ENCODE data around the gene USP4.

USP4 gene

GRCh38 chr3:49378249-49378895, 38.5 kb upstream of the USP4 start (continued):
- TF ChIP-seq ZNF26 (tag by site-specific recombination; IDR thresholded peaks at IDR 0.05) (no peak), HOXC10 (CRISPR knock-in tag; IDR thresholded peaks at IDR 0.05) (no peak), ZNF549 (tag by site-specific recombination; IDR thresholded peaks at IDR 0.05) (no peak)
- TF ChIP-seq, protein P1, sequence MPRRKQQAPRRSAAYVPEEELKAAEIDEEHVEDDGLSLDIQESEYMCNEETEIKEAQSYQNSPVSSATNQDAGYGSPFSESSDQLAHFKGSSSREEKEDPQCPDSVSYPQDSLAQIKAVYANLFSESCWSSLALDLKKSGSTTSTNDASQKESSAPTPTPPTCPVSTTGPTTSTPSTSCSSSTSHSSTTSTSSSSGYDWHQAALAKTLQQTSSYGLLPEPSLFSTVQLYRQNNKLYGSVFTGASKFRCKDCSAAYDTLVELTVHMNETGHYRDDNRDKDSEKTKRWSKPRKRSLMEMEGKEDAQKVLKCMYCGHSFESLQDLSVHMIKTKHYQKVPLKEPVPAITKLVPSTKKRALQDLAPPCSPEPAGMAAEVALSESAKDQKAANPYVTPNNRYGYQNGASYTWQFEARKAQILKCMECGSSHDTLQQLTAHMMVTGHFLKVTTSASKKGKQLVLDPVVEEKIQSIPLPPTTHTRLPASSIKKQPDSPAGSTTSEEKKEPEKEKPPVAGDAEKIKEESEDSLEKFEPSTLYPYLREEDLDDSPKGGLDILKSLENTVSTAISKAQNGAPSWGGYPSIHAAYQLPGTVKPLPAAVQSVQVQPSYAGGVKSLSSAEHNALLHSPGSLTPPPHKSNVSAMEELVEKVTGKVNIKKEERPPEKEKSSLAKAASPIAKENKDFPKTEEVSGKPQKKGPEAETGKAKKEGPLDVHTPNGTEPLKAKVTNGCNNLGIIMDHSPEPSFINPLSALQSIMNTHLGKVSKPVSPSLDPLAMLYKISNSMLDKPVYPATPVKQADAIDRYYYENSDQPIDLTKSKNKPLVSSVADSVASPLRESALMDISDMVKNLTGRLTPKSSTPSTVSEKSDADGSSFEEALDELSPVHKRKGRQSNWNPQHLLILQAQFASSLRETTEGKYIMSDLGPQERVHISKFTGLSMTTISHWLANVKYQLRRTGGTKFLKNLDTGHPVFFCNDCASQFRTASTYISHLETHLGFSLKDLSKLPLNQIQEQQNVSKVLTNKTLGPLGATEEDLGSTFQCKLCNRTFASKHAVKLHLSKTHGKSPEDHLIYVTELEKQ (tag by site-specific recombination; IDR thresholded peaks at IDR 0.05; ENCODE audit: borderline replicate concordance): no peak

DNA sequence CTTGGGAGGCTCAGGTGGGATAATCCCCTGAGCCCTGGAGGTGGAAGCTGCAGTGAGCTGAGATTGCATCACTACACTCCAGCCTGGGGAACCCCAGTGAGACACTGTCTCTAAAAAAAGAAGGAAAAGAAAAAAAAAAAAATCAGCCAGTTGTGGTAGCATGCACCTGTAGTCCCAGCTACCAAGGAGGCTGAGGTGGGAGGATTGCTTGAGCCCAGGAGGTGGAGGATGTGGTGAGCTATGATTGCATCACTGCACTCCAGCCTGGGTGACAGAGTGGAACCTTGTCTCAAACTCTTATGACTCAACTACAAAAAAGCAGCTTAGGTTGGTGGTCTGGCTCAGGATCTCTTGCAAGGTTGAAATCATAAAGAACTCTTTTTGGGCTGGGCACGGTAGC, 37.6 kb upstream of the USP4 start:
- POLR2A ChIA-PET: interaction anchor here (0.6 kb wide), 1 partner anchor 1455 kb away, joined by 4 read pairs; no protein-coding TSS in a partner anchor
- CTCF ChIA-PET: interaction anchor here (0.7 kb wide), 1 partner anchor 30 kb away, joined by 3 read pairs; no protein-coding TSS in a partner anchor

GRCh38 chr3:49371946-49372345, 32.1 kb upstream of the USP4 start:
- H3K27ac ChIP-seq (ENCODE audit: extremely low read depth, low read depth, low read length): no peak overlapping the region
- no peak overlapping the region for H3K4me3 ChIP-seq (ENCODE audit: low read depth, low read length)
- H3K36me3 ChIP-seq (ENCODE audit: control insufficient read depth in 2 of 2, insufficient read depth in 1 of 2, low read length in 2 of 2): peaks cover 20 to 73% of the 10 kb centered on the region in 2 experiments; a peak in 2 of 3 replicates
- no peak for TF ChIP-seq ZNF623 (tag by site-specific recombination; IDR thresholded peaks at IDR 0.05)
- TF ChIP-seq ZBTB17 (tag by site-specific recombination; IDR thresholded peaks at IDR 0.05): no peak
- TF ChIP-seq ZBTB20 (tag by site-specific recombination; IDR thresholded peaks at IDR 0.05): no peak
- no peak for TF ChIP-seq ZBTB7A (tag by site-specific recombination; IDR thresholded peaks at IDR 0.05; ENCODE audit: low read depth)
- no peak for TF ChIP-seq ZNF501 (tag by site-specific recombination; IDR thresholded peaks at IDR 0.05)
- POLR2A ChIA-PET: interaction anchor here (1.3 kb wide), 1 partner anchor 40 kb away, joined by 3 read pairs; the partner anchor contains the start of genes RHOA and TCTA
- no peaks in the 10 kb centered on the region for H3K4me1 ChIP-seq (ENCODE audit: control insufficient read depth, insufficient read depth, low read length)
- no peaks in the 10 kb centered on the region for H3K9me3 ChIP-seq (ENCODE audit: control insufficient read depth, insufficient read depth, low read depth, low read length)
- CTCF ChIA-PET: interaction anchor here (1.8 kb wide), 1 partner anchor 32 kb away, joined by 6 read pairs; the partner anchor contains the start of gene USP4

More for the DNA sequence above, 37.6 kb upstream of the USP4 start:
- Histone ChIP-seq H3K4me1 (ENCODE audit: control insufficient read depth, insufficient read depth, low read length) (no peaks in the 10 kb centered on the region), H3K4me3 (ENCODE audit: low read depth, low read length) (no peak overlapping the region), H3K9me3 (ENCODE audit: control insufficient read depth, insufficient read depth, low read depth, low read length) (no peaks in the 10 kb centered on the region), H3K27ac (ENCODE audit: extremely low read depth, low read depth, low read length) (no peak overlapping the region), H3K36me3 (ENCODE audit: control insufficient read depth in 2 of 2, insufficient read depth in 1 of 2, low read length in 2 of 2) (peaks cover 20 to 35% of the 10 kb centered on the region in 2 experiments; a peak in 2 of 3 replicates)
- TF ChIP-seq ELK4 (IDR thresholded peaks at IDR 0.05; ENCODE audit: borderline replicate concordance, low read depth, low read length) (no peak), ZNF548 (tag by site-specific recombination; IDR thresholded peaks at IDR 0.05) (no peak)
